ENCODE results near the gene TAS1R2.
"Not testable (repeated sequence)": the region's sequence is repeated elsewhere in the genome, so short reads cannot be mapped to it uniquely, and the experiment has no call there.

TAS1R2 gene

DNA sequence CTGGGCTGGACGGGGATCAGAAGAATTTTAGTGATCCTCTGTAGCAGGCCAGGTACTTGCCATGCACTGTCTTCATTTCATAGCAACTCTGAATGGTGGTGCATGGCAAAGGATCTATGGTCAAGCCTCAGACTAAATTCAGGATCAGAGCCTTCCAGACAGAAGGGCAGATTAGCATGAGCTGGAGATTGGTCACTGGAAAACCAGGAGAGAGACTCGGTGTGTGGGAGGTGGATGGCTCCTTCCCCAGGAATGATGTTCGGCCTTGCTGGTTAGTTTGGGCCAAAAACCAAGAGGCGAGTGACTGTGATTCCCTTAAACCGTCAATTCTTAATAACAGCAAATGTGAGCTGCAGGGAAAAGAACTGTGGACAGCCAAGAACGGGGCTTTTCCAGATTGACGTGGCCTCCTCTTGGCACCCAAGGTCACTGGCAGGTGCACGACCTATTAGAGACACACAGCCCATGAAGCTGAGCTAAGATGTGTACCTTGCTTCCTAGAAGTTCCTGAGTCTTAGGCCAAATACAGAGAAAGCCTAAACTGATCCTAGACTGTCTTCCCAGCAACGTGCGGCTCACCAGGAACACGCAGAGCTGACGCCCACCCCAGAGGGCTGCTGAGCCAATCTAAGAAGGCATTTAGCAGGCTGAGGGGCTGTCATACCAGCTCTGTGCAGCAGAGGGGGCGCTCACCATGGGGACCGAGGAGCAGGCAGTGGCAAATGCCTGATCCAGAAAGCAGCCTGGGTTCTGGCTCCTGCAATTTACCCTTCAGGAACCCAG is 24.4 kb upstream of the TAS1R2 start:
- DNase-seq = peak; percentile 19

DNA sequence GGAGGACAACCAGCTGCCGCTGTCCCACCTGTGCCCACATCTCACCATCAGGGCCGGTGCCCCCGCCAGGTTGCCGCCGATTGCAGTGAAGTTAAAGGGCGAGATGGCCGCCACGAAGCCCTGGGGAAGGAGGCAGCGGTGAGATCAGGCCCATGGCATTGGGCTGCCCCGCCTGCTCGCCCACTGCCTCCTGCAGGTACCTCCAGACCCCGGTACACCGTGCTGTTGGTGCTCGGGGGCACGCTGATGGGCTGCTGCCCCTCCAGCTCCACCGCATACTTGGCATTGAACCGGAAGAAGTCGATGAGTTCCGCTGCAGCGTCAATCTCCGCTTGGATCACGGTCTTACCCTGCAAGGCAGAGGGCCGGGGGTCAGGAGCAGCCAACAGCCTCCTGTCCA is 23.6 kb upstream of the TAS1R2 start:
- DNase-seq = no peak

DNA sequence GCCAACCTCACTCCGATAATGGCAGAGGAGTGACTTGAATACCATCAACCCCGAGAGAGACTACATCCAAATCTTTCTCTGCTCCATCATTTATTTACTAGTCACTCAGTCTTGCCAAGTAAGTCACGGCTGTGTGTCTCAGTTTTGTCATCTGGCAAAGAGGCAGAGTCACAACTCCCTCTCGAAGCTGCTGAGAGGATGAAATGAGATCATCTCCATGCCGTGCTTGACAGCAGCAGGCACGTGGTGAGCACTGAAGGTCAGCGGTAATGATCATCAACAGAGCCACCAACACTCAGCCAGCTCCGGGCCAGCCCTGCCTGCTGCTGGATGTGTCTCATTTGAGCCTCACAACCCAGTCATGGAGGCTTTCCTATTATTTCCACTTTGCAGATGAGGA is 23.0 kb upstream of the TAS1R2 start:
- no peak for DNase-seq

- DNase-seq = no peak
These were observed 22.4 kb upstream of the TAS1R2 start for GRCh38 chr1:18881642-18882431.

DNA sequence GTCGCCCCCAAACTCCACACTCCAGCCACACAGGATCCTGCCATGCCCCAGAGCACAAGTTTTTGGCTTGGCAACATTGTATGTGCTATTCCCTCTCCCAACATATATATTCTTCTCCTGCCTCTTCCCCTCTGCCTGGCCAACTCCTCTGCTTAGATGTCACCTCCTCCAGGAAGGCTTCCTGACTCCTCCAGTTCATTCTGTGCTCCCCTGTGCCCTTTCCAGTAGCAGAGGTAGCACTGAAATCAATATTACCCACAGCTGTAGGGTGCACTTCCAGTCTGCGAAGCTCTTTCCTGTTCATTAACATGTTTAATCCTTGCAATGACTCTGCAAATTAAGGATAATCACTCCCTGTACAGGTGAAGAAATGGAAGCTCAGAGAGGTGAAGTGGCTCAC is 21.7 kb upstream of the TAS1R2 start:
- no peak for DNase-seq

- DNase-seq = no peak
These were observed 21.1 kb upstream of the TAS1R2 start for GRCh38 chr1:18880585-18880984.

DNA sequence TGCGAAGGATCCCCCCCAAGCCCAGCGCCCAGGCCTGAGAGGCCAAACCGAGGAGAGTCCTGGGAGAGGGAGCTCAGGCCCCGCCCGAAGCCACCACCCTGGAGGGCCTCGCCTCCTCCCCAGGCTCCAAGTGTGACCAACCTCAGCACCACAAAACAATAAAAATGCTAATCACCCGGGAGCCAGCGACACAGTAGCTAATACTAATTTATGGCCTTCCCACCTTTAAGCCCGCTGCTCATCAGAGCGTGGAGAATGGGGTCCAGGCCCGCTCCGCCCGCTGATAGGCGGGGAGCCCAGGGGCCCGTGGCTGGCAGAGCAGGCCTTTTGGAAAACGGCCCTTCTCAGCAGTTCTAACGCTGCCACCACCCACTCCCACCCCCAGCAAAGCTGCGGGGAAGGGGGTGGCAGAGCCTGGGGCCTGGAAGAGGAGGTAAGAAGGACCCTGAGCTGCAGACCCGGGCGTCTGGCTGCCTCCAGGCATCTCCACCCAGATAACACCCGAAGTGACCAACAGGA is 20.4 kb upstream of the TAS1R2 start:
- DNase-seq = peak; percentile 32

DNA sequence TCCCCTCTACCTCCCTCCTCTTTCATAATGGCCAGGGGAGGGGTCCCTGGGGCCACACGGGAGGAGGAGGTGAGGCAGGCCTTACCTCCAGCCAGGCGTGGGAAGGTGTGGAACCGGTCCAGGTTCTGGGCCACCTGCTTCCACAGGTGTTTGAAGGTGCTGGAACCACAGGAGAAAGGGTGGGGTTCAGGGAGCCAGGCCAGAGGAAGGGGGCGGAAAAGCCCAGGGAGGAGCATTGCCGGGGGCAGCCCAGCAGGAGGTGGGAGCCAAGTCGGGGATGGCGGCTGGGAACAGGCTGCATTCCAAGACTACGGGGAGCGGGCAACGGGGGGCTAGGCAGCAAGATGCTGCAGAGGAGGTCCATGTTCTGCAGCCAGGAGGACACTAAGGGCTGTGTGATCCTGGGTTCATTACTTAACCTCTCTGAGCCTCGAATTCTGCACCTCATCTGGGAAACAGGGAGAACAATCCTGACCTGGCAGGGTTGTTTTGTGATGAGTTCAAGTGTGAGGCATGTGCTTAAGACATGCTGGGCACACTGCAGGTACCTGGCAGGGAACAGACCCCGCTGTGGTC is 19.8 kb upstream of the TAS1R2 start:
- DNase-seq = no peak

DNA sequence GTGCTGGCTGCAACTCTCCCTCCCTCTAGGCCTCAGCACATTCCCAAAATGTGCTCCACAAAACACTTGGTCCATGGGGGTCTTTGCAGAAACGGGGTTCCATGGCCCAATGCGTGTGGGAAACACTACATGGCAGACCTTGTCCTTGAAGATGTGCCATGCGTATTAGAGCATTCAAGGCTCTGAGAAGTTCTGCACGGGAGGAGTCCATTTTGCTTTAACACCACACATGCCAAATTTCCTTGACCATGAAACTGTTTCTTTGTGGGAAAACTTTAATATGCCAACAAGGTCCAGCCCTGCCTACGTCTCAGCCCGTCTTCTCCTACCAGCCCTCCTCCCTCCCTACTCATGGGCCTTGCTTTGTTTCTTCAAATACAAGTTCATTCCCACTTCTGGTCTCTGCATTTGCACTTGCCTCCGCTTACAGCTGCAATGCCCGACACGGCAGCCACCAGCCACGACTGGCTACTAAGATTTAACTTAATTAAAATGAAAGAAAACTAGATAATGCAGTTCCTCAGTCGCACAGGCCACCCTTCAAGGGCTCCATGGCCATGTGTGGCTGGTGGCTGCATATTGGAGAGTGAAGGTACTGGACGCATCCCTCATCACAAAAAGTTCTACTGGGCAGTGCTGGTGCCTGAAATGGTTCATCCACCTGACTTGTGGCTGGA is 19.2 kb upstream of the TAS1R2 start:
- no peak for DNase-seq

- DNase-seq = no peak
These were observed 17.8 kb upstream of the TAS1R2 start for GRCh38 chr1:18877282-18877681.

- no peak for DNase-seq
These were observed 16.8 kb upstream of the TAS1R2 start for GRCh38 chr1:18876210-18876609.

GRCh38 chr1:18875796-18876128 is 16.3 kb upstream of the TAS1R2 start:
- no peak for DNase-seq

DNA sequence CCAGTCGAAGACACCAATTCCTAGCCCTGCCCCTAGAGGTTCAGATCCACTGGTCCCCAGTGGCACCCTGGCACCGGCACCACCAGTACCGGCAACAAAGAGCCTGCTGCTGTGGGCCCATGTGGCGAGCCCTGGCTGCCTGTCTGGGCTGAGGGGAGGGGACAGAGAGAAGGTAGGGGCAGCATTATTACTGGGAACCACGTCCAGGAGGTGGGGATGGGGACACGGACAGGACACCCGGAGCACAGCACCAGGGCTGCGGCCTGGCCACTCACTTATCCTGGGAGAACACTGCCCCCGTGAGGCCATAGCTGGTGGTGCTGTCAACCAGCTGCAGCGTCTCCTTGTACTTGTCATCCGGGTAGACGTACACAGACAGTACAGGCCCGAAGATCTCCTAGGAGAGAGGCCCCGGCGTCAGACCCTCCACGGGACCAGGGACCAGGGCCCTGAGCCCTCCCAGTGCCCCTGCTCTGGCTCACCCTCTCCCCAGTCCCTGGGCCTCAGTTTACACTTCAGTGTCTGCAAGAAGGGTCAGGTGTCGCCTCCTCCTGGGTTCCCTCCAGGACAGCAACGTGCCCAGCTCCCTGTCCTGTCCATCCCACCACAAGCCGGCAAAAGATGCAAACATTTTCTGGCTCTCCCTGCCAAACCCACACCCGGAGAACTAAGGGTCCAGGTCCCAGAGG is 15.8 kb upstream of the TAS1R2 start:
- peak; percentile 14 for DNase-seq

DNA sequence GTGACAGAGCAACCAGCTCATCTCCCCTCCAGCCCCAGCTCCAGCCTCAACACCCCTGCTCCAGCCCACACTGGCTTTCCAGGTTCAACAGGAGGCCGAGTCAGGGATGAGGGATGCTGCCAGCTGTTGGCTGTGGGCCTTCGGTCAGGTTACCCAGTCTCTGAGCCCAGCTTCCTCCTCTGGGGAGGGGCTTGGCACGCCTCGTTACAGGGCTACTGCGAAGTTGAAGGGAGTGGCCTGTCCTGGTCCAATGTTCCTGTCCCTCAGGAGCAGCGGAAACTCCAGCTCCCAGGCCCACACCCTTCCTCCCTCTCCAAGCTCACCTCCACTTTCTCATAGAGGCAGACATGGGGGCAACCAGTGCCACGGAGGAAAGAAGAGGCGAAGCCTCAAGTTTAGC is 15.1 kb upstream of the TAS1R2 start:
- DNase-seq = no peak

GRCh38 chr1:18874036-18874435 is 14.6 kb upstream of the TAS1R2 start:
- no peak for DNase-seq

GRCh38 chr1:18872071-18872611 is 12.7 kb upstream of the TAS1R2 start:
- DNase-seq = no peak

DNA sequence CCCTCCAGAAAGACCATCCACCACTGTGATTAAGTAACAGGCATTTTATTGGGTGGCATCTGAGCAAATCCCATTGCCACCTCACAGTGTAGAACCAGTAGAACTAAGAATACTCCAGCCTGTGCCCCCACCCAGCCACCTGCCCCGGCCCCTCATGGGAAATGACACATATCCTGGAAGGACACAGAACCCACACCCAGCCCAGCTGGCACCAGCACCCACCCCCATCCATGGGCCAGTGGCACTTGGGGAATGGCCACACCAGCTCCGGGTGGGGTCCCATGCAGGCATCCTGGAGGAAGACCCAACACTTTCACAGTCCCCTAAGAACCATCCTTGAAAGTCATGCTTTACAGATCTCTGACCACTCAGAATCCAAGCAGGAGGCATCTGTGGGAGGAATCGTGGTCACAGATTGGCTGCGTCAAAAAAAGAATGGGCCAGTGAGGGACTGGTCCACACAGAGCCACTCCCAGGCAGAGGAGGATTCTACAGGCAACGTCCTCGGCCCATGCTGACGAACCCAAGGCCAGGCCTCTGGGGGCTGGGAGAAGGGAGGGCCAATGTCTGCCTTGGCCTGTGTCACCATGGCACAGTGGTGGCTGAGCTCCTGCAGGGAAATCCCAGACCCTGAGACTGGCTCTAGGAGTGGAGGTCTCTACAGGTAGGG is 12.1 kb upstream of the TAS1R2 start:
- DNase-seq = no peak

DNA sequence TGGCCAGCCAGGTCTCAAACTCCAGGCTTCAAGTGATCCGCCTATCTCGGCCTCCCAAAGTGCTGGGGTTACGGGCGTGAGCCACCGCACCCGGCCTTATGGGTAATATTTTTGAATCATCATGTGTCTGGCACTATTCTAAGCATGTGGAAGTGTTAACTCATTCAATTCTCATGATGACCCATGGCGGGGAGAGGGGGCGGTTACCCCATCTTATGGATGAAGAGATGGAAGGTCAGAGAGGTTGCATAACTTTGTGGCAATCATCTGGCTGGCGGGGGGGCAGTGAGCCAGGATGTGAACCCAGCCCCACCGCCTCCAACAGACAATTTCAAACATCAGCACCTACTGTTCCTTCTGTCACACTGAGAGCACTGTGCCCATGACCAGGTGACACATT is 11.5 kb upstream of the TAS1R2 start:
- DNase-seq = no peak

DNA sequence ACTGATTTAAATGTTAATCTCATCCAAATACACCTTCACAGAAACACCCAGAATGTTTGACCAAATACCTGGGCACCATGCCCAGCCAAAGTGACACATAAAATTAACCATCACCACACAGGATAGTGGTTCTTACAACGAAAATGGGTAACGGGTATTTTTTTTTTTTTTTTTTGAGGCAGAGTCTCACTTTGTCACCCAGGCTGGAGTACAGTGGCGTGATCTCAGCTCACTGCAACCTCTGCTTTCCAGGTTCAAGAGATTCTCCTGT is 11.1 kb upstream of the TAS1R2 start:
- not testable (repeated sequence) for DNase-seq

GRCh38 chr1:18869847-18870594 is 10.6 kb upstream of the TAS1R2 start:
- DNase-seq = no peak

- DNase-seq = no peak
These were observed 9.5 kb upstream of the TAS1R2 start for GRCh38 chr1:18868801-18869424.

All from NCI-H2107 (cell line).